ENCODE results near the gene GLB1L3.

Gene GLB1L3

GRCh38 chr11:134365011-134365925 is 89.1 kb downstream of the GLB1L3 start:
- DNase-seq = no peak

DNA sequence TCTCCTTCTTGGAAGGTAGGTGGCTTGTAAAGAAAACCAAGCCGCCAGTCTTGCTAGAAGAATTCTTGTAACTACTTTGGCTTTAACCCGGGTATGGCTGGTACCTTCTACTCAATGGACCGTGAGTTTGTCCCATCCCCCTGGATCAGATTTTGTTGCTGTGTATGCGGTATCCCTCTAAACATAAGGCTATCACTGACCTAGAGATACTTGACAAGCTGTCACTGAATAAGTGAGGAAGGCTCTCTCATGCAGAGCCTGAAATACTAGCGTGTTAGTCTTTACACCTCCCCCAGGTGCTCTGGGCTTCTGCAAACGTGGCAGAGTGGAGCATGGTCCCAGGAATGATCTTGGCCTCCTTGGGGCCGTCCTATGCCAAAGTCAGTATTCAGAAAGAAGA is 90.1 kb downstream of the GLB1L3 start:
- DNase-seq = no peak

GRCh38 chr11:134367781-134368180 is 91.6 kb downstream of the GLB1L3 start:
- DNase-seq = peak in 1 of 2 experiments; percentile 86
